HepG2 (cell line): ENCODE measurements around the gene EIF3L. TPM values are rescaled to one million over a fixed set of nuclear protein-coding genes. Genes with fewer than 3 reads are reported as not detected.

Experiments used
- BCLAF1 ChIP-seq: fragments of 450-650 bp; IDR thresholded peaks from 2 replicates; pipeline ENCODE4 v1.6.1; 2017; ENCODE audit warnings: mild to moderate bottlenecking
- ELF3 ChIP-seq: IDR thresholded peaks from 2 replicates; pipeline ENCODE4 v1.6.1; 2016; ENCODE audit warnings: missing genetic modification reagents, missing compliant biosample characterization
- ETV6 ChIP-seq: sonication (generic); formaldehyde crosslinking; conservative IDR thresholded peaks from 2 replicates; pipeline ENCODE4 v1.4.0; 2020; ENCODE audit warnings: missing genetic modification reagents
- GTF3A ChIP-seq: sonication (generic); formaldehyde crosslinking; conservative IDR thresholded peaks from 2 replicates; pipeline ENCODE4 v1.4.0; 2020; ENCODE audit warnings: mild to moderate bottlenecking, missing genetic modification reagents
- HDAC2 ChIP-seq: sonication (generic); formaldehyde crosslinking; IDR thresholded peaks from 2 replicates; pipeline ENCODE4 v1.4.0; 2020; ENCODE audit warnings: missing genetic modification reagents
- JDP2 ChIP-seq: sonication (generic); formaldehyde crosslinking; IDR thresholded peaks from 2 replicates; pipeline ENCODE4 v1.8.1; 2022; ENCODE audit warnings: missing genetic modification reagents, borderline replicate concordance
- KLF12 ChIP-seq: sonication (generic); formaldehyde crosslinking; IDR thresholded peaks from 2 replicates; pipeline ENCODE4 v1.4.0; 2020; ENCODE audit warnings: missing genetic modification reagents, borderline replicate concordance
- KLF6 ChIP-seq: IDR thresholded peaks from 2 replicates; pipeline ENCODE4 v1.8.0; 2016; ENCODE audit warnings: missing biosample characterization, missing genetic modification reagents
- MTA1 ChIP-seq: sonication (generic); formaldehyde crosslinking; IDR thresholded peaks from 2 replicates; pipeline ENCODE4 v1.4.0; 2020; ENCODE audit warnings: missing genetic modification reagents, mild to moderate bottlenecking, borderline replicate concordance
- MXI1 ChIP-seq: IDR thresholded peaks from 3 replicates; pipeline ENCODE4 v1.6.1; 2012; ENCODE audit warnings: low read depth, low read length, inconsistent platforms, borderline replicate concordance
- RFXAP ChIP-seq: sonication (generic); formaldehyde crosslinking; IDR thresholded peaks from 2 replicates; pipeline ENCODE4 v1.4.0; 2020; ENCODE audit warnings: missing genetic modification reagents, borderline replicate concordance
- TAF15 ChIP-seq: fragments of 200-400 bp; formaldehyde crosslinking; IDR thresholded peaks from one replicate; pipeline ENCODE4 v1.6.1; 2018; ENCODE audit warnings: mild to moderate bottlenecking, low read depth, low read length; ENCODE audit not compliant: poor library complexity, severe bottlenecking
- TERF1 ChIP-seq: sonication (generic); formaldehyde crosslinking; IDR thresholded peaks from 2 replicates; pipeline ENCODE4 v1.8.0; 2022; ENCODE audit warnings: mild to moderate bottlenecking, missing genetic modification reagents, moderate library complexity
- ZFP36L2 ChIP-seq: sonication (generic); formaldehyde crosslinking; IDR thresholded peaks from 2 replicates; pipeline ENCODE4 v1.4.0; 2020; ENCODE audit warnings: missing genetic modification reagents
- ZNF331 ChIP-seq: sonication (generic); formaldehyde crosslinking; IDR thresholded peaks from 2 replicates; pipeline ENCODE4 v1.4.0; 2020; ENCODE audit warnings: missing genetic modification reagents
- ZNF570 ChIP-seq: sonication (generic); formaldehyde crosslinking; IDR thresholded peaks from 2 replicates; pipeline ENCODE4 v1.4.0; 2020; ENCODE audit warnings: mild to moderate bottlenecking, missing genetic modification reagents, borderline replicate concordance
- ZNF629 ChIP-seq: sonication (generic); formaldehyde crosslinking; conservative IDR thresholded peaks from 2 replicates; pipeline ENCODE4 v1.5.0; 2020; ENCODE audit warnings: missing genetic modification reagents
- ZNF773 ChIP-seq: sonication (generic); formaldehyde crosslinking; IDR thresholded peaks from 2 replicates; pipeline ENCODE4 v1.4.0; 2020; ENCODE audit warnings: missing genetic modification reagents, borderline replicate concordance
- ZNF878 ChIP-seq: sonication (generic); formaldehyde crosslinking; IDR thresholded peaks from 2 replicates; pipeline ENCODE4 v1.8.1; 2023; ENCODE audit warnings: mild to moderate bottlenecking, missing genetic modification reagents, moderate library complexity
- polyA plus RNA-seq, 8 experiments: library from polyadenylated mRNA; depleted of rRNA in 3 of 8; stranded (reverse) in 7 of 8; unstranded in 1 of 8; fragments of >200 nt; fragmentation: Illumina TruSeq in 4 of 8; extraction: Trizol in 4 of 8; gene quantifications; 2 replicates each; pipeline versions ENCODE4 v1.2.1 to v1.2.3, GENCODE V29; 2011 to 2016; ENCODE audit warnings: low read depth in 4 of 8, missing spikeins in 1 of 8, mixed read lengths in 1 of 8; ENCODE audit not compliant: insufficient read depth in 1 of 8
- total RNA-seq, 5 experiments: library from RNA; depleted of rRNA; stranded (reverse); fragments of >200 nt; fragmentation: Illumina TruSeq; extraction: Trizol; gene quantifications; 2 replicates each; pipeline ENCODE4 v1.2.3, GENCODE V29; 2016; ENCODE audit warnings: low read depth in 1 of 5
- TF ChIP-seq, protein P1 (sequence below): sonication (generic); formaldehyde crosslinking; IDR thresholded peaks from 2 replicates; pipeline ENCODE4 v1.4.0; 2020; ENCODE audit warnings: missing genetic modification reagents
- TF ChIP-seq, protein P2 (sequence below): sonication (generic); formaldehyde crosslinking; IDR thresholded peaks from 2 replicates; pipeline ENCODE4 v1.4.0; 2020; ENCODE audit warnings: missing genetic modification reagents, mild to moderate bottlenecking, borderline replicate concordance

Gene EIF3L
- total and polyA plus RNA-seq, 2 of the 13 experiments (the other 11 are each of a cell fraction or from before 2014, with no cell fraction given) = 514 to 793 TPM

- TF ChIP-seq ZNF773 (CRISPR knock-in tag) (no peak), GTF3A (CRISPR knock-in tag) (0 out of 2 replicates have a peak, but pooled peaks have one; percentile 32), MXI1 (peak; percentile 69; the same call in 1 of the 3 replicates), ETV6 (CRISPR knock-in tag) (no peak), ZNF629 (CRISPR knock-in tag) (peak; percentile 24; the same call in 1 of the 2 replicates), ZNF331 (peak; percentile 42; the same call in 1 of the 2 replicates), HDAC2 (CRISPR knock-in tag) (peak; percentile 58; the same call in 1 of the 2 replicates), ZNF878 (0 out of 2 replicates have a peak, but pooled peaks have one; percentile 32), RFXAP (CRISPR knock-in tag) (peak; percentile 74; the same call in 1 of the 2 replicates), MTA1 (CRISPR knock-in tag) (peak; percentile 51; the same call in 1 of the 2 replicates), BCLAF1 (no peak), ZNF570 (no peak), ELF3 (CRISPR knock-in tag) (peak; percentile 53; the same call in 1 of the 2 replicates), ZFP36L2 (0 out of 2 replicates have a peak, but pooled peaks have one; percentile 19), KLF6 (CRISPR knock-in tag) (peak; percentile 56; the same call in 1 of the 2 replicates), TERF1 (CRISPR knock-in tag) (no peak), JDP2 (CRISPR knock-in tag) (no peak), TAF15 (no peak), KLF12 (CRISPR knock-in tag) (peak; percentile 98; the same call in 1 of the 2 replicates)
- TF ChIP-seq, protein P1, sequence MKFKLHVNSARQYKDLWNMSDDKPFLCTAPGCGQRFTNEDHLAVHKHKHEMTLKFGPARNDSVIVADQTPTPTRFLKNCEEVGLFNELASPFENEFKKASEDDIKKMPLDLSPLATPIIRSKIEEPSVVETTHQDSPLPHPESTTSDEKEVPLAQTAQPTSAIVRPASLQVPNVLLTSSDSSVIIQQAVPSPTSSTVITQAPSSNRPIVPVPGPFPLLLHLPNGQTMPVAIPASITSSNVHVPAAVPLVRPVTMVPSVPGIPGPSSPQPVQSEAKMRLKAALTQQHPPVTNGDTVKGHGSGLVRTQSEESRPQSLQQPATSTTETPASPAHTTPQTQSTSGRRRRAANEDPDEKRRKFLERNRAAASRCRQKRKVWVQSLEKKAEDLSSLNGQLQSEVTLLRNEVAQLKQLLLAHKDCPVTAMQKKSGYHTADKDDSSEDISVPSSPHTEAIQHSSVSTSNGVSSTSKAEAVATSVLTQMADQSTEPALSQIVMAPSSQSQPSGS (CRISPR knock-in tag) = peak; percentile 30; the same call in 1 of the 2 replicates
- TF ChIP-seq, protein P2, sequence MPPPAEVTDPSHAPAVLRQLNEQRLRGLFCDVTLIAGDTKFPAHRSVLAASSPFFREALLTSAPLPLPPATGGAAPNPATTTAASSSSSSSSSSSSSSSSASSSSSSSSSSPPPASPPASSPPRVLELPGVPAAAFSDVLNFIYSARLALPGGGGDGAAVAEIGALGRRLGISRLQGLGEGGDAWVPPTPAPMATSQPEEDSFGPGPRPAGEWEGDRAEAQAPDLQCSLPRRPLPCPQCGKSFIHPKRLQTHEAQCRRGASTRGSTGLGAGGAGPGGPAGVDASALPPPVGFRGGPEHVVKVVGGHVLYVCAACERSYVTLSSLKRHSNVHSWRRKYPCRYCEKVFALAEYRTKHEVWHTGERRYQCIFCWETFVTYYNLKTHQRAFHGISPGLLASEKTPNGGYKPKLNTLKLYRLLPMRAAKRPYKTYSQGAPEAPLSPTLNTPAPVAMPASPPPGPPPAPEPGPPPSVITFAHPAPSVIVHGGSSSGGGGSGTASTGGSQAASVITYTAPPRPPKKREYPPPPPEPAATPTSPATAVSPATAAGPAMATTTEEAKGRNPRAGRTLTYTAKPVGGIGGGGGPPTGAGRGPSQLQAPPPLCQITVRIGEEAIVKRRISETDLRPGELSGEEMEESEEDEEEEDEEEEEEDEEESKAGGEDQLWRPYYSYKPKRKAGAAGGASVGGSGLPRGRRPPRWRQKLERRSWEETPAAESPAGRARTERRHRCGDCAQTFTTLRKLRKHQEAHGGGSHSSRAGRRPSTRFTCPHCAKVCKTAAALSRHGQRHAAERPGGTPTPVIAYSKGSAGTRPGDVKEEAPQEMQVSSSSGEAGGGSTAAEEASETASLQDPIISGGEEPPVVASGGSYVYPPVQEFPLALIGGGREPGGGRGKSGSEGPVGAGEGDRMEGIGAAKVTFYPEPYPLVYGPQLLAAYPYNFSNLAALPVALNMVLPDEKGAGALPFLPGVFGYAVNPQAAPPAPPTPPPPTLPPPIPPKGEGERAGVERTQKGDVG = no peak
These were observed 84.6 kb downstream of the EIF3L start (continued) for GRCh38 chr22:37933711-37934376.
